ENCODE results near the gene SART3.

- no peak for TF ChIP-seq CTCF (optimal IDR thresholded peaks at IDR 0.05 in 1 of 3, IDR thresholded peaks at IDR 0.05 in 1 of 3, conservative IDR thresholded peaks at IDR 0.05 in 1 of 3; ENCODE audit: extremely low read depth in 1 of 3, insufficient read depth in 2 of 3, low read length in 3 of 3)
- TF ChIP-seq EZH2 (IDR thresholded peaks at IDR 0.05; ENCODE audit: low read length), result no peak
Measured at GRCh38 chr12:108523365-108523764, 37.6 kb downstream of the SART3 start.
